Stomach (tissue), 9 donors: ENCODE data around the gene NEMP2. TPM values are rescaled to one million over a fixed set of nuclear protein-coding genes. Genes with fewer than 3 reads are reported as not detected.

Experiments
- DNase-seq, 2 donors: peaks; one replicate each; pipeline versions ENCODE4 v3.0.0 to v3.0.0-alpha.2; 2013 to 2019
- H3K27ac ChIP-seq, 5 donors: fragments of 200-600 bp in 4 of 5; sonication (generic) in 4 of 5; one replicate each; pipeline ENCODE4 v1.5.1; 2013 to 2019; ENCODE audit warnings: mild to moderate bottlenecking in 1 of 5, moderate library complexity in 1 of 5
- H3K27me3 ChIP-seq, 3 donors: fragments of 200-600 bp; sonication (generic); one replicate each; pipeline ENCODE4 v1.5.1; 2017 to 2019; ENCODE audit warnings: mixed run types in 1 of 3
- H3K36me3 ChIP-seq, 4 donors: fragments of 200-600 bp; sonication (generic); 1 replicate in 3 of 4; 2 replicates in 1 of 4; pipeline ENCODE4 v1.5.1; 2016 to 2019
- H3K4me1 ChIP-seq, 4 donors: fragments of 200-600 bp; sonication (generic); one replicate each; pipeline ENCODE4 v1.5.1; 2016 to 2019
- H3K4me3 ChIP-seq, 4 donors: fragments of 200-600 bp; sonication (generic) in 3 of 4; one replicate each; pipeline ENCODE4 v1.5.1; 2016 to 2019; ENCODE audit warnings: mild to moderate bottlenecking in 1 of 4
- H3K9me3 ChIP-seq, 4 donors: fragments of 200-600 bp; sonication (generic); one replicate each; pipeline ENCODE4 v1.5.1; 2016 to 2019
- CTCF ChIP-seq, 7 experiments: fragments of 450-650 bp in 4 of 7; fragments of 200-600 bp in 3 of 7; sonication (generic) in 3 of 7; IDR thresholded peaks; one replicate each; pipeline ENCODE4 v1.5.1; 2016 to 2019; ENCODE audit warnings: antibody characterized with exemption in 7 of 7, control low read depth in 2 of 7, mild to moderate bottlenecking in 1 of 7
- EP300 ChIP-seq: sonication (generic); formaldehyde crosslinking; IDR thresholded peaks from one replicate; pipeline ENCODE4 v1.6.1; 2017; ENCODE audit warnings: antibody characterized with exemption
- POLR2A ChIP-seq, 4 donors: fragments of 450-650 bp; IDR thresholded peaks; one replicate each; pipeline ENCODE4 v1.6.1; 2016; ENCODE audit warnings: antibody characterized with exemption in 4 of 4, control low read depth in 2 of 4, mild to moderate bottlenecking in 1 of 4, moderate library complexity in 1 of 4
- POLR2AphosphoS5 ChIP-seq, 3 donors: sonication (generic); formaldehyde crosslinking; IDR thresholded peaks; one replicate each; pipeline ENCODE4 v1.6.1; 2016; ENCODE audit warnings: antibody characterized with exemption in 3 of 3
- WGBS, 5 donors: extraction: QIAGEN DNeasy Blood & Tissue Kit in 3 of 5; methylation state at CpG; one replicate each; pipeline versions ENCODE4 v1.1.5 to v1.1.7; 2013 to 2018; 5-methylcytosine and 5-hydroxymethylcytosine counted together
- intact Hi-C: fragments of 100-400 bp; cut with DNase I; formaldehyde crosslinking; loops from one replicate; pipeline ENCODE4 v1.15.1; 2023; ENCODE audit warnings: low total_unique reads
- polyA plus RNA-seq, 3 donors: library from polyadenylated mRNA; stranded (reverse); fragments of 200-250 nt; gene quantifications; one replicate each; pipeline ENCODE4 v1.2.3, GENCODE V29; 2013
- total RNA-seq, 5 donors: library from RNA; depleted of rRNA; stranded (reverse); fragments of >200 nt; gene quantifications; one replicate each; pipeline versions ENCODE4 v1.1.0 to v1.2.3, GENCODE V29; 2014 to 2016
- donor health status: healthy with polysubstance abuse.
- donor health status: Bipolar disorder and iron deficiency.
- donor health status: healthy.

NEMP2 gene
- total and polyA plus RNA-seq, 8 donors: 0.60 to 18.7 (median 1.6) TPM; not detected in 2

GRCh38 chr2:190576573-190576972, 42.1 kb upstream of the NEMP2 start:
- WGBS, 5 donors: 82 to 91% (median 85%) methylated on average over 6 of the region's 6 CpGs

GRCh38 chr2:190575263-190575662, 40.7 kb upstream of the NEMP2 start:
- peaks cover 10 to 25% (median 12%) of the 10 kb centered on the region in 4 donors for H3K4me1 ChIP-seq
- H3K27ac ChIP-seq: no peak overlapping the region
- no peak for DNase-seq
- no peaks in the 10 kb centered on the region for H3K9me3 ChIP-seq
- H3K4me3 ChIP-seq: no peak overlapping the region
- no peaks in the 10 kb centered on the region for H3K27me3 ChIP-seq
- intact Hi-C loops: no loop called here
- no peaks in the 10 kb centered on the region for H3K36me3 ChIP-seq
- 44 to 85% (median 57%) methylated on average over 1 of the region's 1 CpG for WGBS, 5 donors
- TF ChIP-seq CTCF (IDR thresholded peaks at IDR 0.05): no peak
- TF ChIP-seq POLR2A (IDR thresholded peaks at IDR 0.05): no peak
- TF ChIP-seq POLR2AphosphoS5 (IDR thresholded peaks at IDR 0.05): no peak
- TF ChIP-seq EP300: no peak

More at GRCh38 chr2:190576573-190576972, 42.1 kb upstream of the NEMP2 start:
- no peak for TF ChIP-seq POLR2AphosphoS5 (IDR thresholded peaks at IDR 0.05)
- no peak for TF ChIP-seq EP300
- TF ChIP-seq POLR2A (IDR thresholded peaks at IDR 0.05): no peak
- TF ChIP-seq CTCF (IDR thresholded peaks at IDR 0.05): no peak
- DNase-seq: peak in 1 of 2 donors; percentile 61
- Histone ChIP-seq H3K36me3 (no peaks in the 10 kb centered on the region), H3K27ac (no peak overlapping the region), H3K9me3 (no peaks in the 10 kb centered on the region), H3K27me3 (no peaks in the 10 kb centered on the region), H3K4me3 (no peak overlapping the region), H3K4me1 (peaks cover 10 to 25% (median 12%) of the 10 kb centered on the region in 4 donors)
- intact Hi-C loops: no loop called here

- no peaks in the 10 kb centered on the region for H3K27me3 ChIP-seq
- no peaks in the 10 kb centered on the region for H3K9me3 ChIP-seq
- no peak for DNase-seq
- intact Hi-C loops: no loop called here
- H3K4me3 ChIP-seq: no peak overlapping the region
- peaks cover 10 to 19% (median 12%) of the 10 kb centered on the region in 4 donors for H3K4me1 ChIP-seq
- no peaks in the 10 kb centered on the region for H3K36me3 ChIP-seq
- no peak overlapping the region for H3K27ac ChIP-seq
- TF ChIP-seq EP300 (no peak), CTCF (IDR thresholded peaks at IDR 0.05) (no peak), POLR2A (IDR thresholded peaks at IDR 0.05) (no peak), POLR2AphosphoS5 (IDR thresholded peaks at IDR 0.05) (no peak)
Observed at GRCh38 chr2:190574169-190574568, 39.6 kb upstream of the NEMP2 start.

- H3K4me1 ChIP-seq: peaks cover 0 to under 1% (median 0%) of the 10 kb centered on the region in 4 donors
- no peak for DNase-seq
- intact Hi-C loops: no loop called here
- peaks cover 7 to 12% (median 8%) of the 10 kb centered on the region in 4 donors for H3K9me3 ChIP-seq
- H3K27me3 ChIP-seq: no peaks in the 10 kb centered on the region
- H3K27ac ChIP-seq: no peak overlapping the region
- no peak overlapping the region for H3K4me3 ChIP-seq
- no peaks in the 10 kb centered on the region for H3K36me3 ChIP-seq
- TF ChIP-seq CTCF (IDR thresholded peaks at IDR 0.05): no peak
- TF ChIP-seq POLR2AphosphoS5 (IDR thresholded peaks at IDR 0.05): no peak
- TF ChIP-seq EP300: no peak
- no peak for TF ChIP-seq POLR2A (IDR thresholded peaks at IDR 0.05)
Observed at GRCh38 chr2:190572246-190572645, 37.7 kb upstream of the NEMP2 start.
